A549 (cell line): ENCODE results near the gene IL1A.

Source experiments
- CTCF ChIP-seq: fragments of >200 bp; sonication (Bioruptor Twin); formaldehyde crosslinking; IDR thresholded peaks from 3 replicates; pipeline ENCODE4 v1.5.1; 2016
- FOXS1 ChIP-seq: fragments of 250-450 bp; sonication (Bioruptor Pico); IDR thresholded peaks from 2 replicates; pipeline ENCODE4 v1.5.0; 2020; ENCODE audit warnings: mild to moderate bottlenecking, moderate library complexity
- MYC ChIP-seq: IDR thresholded peaks from 2 replicates; pipeline ENCODE4 v1.6.1; 2012; ENCODE audit warnings: mild to moderate bottlenecking, inconsistent platforms, low read length, improper control_type of control experiment, borderline replicate concordance
- NFE2L2 ChIP-seq: fragments of 150-350 bp; conservative IDR thresholded peaks from 2 replicates; pipeline ENCODE4 v1.6.1; 2014; ENCODE audit warnings: low read length

- no peak for TF ChIP-seq CTCF
- TF ChIP-seq NFE2L2: no peak
- no peak for TF ChIP-seq FOXS1 (CRISPR knock-in tag)
- TF ChIP-seq MYC: no peak
These were observed 7.5 kb upstream of the IL1A start for GRCh38 chr2:112791693-112792230.
